ENCODE measurements around the gene TEX26. TPM values are rescaled to one million over a fixed set of nuclear protein-coding genes. Genes with fewer than 3 reads are reported as not detected.

TEX26 gene
- polyA plus RNA-seq, 1 of the 3 experiments (the other 2 are of a cell fraction) = not detected

DNA sequence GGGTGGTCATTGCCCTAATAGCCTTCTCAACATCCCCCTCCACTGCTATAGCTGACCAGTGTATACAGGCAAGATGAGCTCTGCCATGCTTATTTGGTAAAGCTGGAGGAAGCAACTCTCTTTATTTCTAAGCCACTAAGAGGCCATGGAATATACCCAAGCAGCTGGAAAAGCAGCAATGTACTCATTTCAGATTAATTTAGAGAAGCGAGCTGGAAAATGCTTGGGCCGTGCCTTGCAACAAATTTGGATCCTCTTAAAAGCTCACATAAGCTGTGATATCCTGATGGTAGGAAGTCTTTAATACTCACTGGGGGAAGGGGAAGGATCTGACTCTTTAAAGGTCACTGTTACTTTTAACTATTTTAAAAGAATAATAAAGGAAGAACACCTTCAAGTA is 77.8 kb downstream of the TEX26 start:
- Histone ChIP-seq H2AFZ (ENCODE audit: low read depth) (no peak overlapping the region), H3K9me2 (no peaks in the 10 kb centered on the region), H3K4me2 (no peak overlapping the region), H3K4me3 (ENCODE audit: low read depth in 2 of 2, low read length in 1 of 2) (no peak overlapping the region), H3K9ac (no peak overlapping the region), H3F3A (replicated peaks; ENCODE audit: insufficient read depth) (peaks cover 4% of the 10 kb centered on the region), H3K79me2 (ENCODE audit: insufficient read depth) (no peaks in the 10 kb centered on the region), H3K4me1 (ENCODE audit: control insufficient read depth in 1 of 2, insufficient read depth in 2 of 2, low read depth in 1 of 2, low read length in 1 of 2) (peaks cover 0 to 29% of the 10 kb centered on the region in 2 experiments; a peak in 2 of 4 replicates), H3K27me3 (ENCODE audit: insufficient read depth) (no peaks in the 10 kb centered on the region), H3K27ac (ENCODE audit: low read depth in 2 of 2, low read length in 1 of 2) (no peak overlapping the region), H4K20me1 (ENCODE audit: insufficient read depth) (no peaks in the 10 kb centered on the region), H3K9me3 (no peaks in the 10 kb centered on the region), H3K36me3 (replicated peaks in 1 of 2; ENCODE audit: control insufficient read depth in 1 of 2, insufficient read depth in 2 of 2, low read length in 1 of 2) (no peaks in the 10 kb centered on the region)
- DNase-seq = no peak
- ChIA-PET POLR2A (no interaction called here), CTCF (interaction anchor here (1.5 to 5.3 kb wide), 4 partner anchors 31 to 206 kb away, joined by 3 to 31 read pairs (median 12); no protein-coding TSS in a partner anchor)
- TF ChIP-seq RXRA (IDR thresholded peaks at IDR 0.05; ENCODE audit: borderline replicate concordance, low read depth) (no peak), EP300 (IDR thresholded peaks at IDR 0.05; ENCODE audit: borderline replicate concordance in 1 of 2, low read depth in 1 of 2, low read length in 1 of 2) (no peak), IRF3 (IDR thresholded peaks at IDR 0.05; ENCODE audit: low read depth, low read length) (no peak), YY1 (IDR thresholded peaks at IDR 0.05; ENCODE audit: low read depth) (no peak), RFX5 (IDR thresholded peaks at IDR 0.05; ENCODE audit: low read length) (no peak), CHD2 (IDR thresholded peaks at IDR 0.05; ENCODE audit: low read length, partially characterized antibody) (no peak), FOXJ3 (CRISPR knock-in tag; IDR thresholded peaks at IDR 0.05) (no peak), MAX (IDR thresholded peaks at IDR 0.05; ENCODE audit: low read depth) (no peak)
- TF ChIP-seq, protein P1, sequence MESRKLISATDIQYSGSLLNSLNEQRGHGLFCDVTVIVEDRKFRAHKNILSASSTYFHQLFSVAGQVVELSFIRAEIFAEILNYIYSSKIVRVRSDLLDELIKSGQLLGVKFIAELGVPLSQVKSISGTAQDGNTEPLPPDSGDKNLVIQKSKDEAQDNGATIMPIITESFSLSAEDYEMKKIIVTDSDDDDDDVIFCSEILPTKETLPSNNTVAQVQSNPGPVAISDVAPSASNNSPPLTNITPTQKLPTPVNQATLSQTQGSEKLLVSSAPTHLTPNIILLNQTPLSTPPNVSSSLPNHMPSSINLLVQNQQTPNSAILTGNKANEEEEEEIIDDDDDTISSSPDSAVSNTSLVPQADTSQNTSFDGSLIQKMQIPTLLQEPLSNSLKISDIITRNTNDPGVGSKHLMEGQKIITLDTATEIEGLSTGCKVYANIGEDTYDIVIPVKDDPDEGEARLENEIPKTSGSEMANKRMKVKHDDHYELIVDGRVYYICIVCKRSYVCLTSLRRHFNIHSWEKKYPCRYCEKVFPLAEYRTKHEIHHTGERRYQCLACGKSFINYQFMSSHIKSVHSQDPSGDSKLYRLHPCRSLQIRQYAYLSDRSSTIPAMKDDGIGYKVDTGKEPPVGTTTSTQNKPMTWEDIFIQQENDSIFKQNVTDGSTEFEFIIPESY (IDR thresholded peaks at IDR 0.05; ENCODE audit: borderline replicate concordance, low read depth) = no peak
- 100% methylated on average over 2 of the region's 2 CpGs for WGBS (ENCODE audit: low lambda C conversion rate)

DNA sequence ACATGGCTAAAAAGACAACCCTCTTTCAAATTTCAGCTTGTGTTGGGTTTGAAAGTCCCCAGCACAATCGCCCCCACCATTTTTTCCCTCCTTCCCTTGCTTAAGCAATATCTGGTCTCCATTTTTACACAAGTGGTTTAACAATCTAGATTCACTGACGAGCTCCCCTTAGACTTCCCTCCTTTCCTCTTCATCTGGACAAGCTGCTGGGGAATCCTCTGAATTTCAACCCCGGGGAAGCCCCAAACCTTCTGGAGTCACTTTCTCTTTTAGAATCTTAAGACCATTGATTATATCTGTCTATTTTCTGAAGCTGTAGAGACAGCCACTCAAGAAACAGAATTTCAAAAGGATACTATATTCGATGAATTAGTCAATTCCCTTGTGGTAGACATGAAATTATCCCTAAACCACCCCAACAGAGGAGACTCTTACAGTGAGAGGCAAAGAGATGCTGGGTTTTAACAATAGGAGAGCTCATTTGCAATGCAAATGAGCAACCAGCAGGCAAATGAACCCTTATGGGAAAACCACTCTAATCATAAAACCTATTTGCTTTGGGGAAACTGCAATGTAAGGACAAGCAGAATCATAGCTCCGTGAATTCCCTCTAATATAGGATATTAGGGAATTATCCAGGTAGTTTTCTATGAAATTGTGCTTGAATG is 78.9 kb downstream of the TEX26 start:
- H3K27ac ChIP-seq (ENCODE audit: low read depth in 2 of 2, low read length in 1 of 2) = no peak overlapping the region
- H3K79me2 ChIP-seq (ENCODE audit: insufficient read depth) = no peaks in the 10 kb centered on the region
- H3K4me2 ChIP-seq = no peak overlapping the region
- no peak overlapping the region for H3K9ac ChIP-seq
- POLR2A ChIA-PET = no interaction called here
- H3K9me3 ChIP-seq = no peaks in the 10 kb centered on the region
- no peaks in the 10 kb centered on the region for H4K20me1 ChIP-seq (ENCODE audit: insufficient read depth)
- no peaks in the 10 kb centered on the region for H3K9me2 ChIP-seq
- peaks cover 0 to 29% of the 10 kb centered on the region in 2 experiments; a peak in 2 of 4 replicates for H3K4me1 ChIP-seq (ENCODE audit: control insufficient read depth in 1 of 2, insufficient read depth in 2 of 2, low read depth in 1 of 2, low read length in 1 of 2)
- no peak for DNase-seq
- H3K27me3 ChIP-seq (ENCODE audit: insufficient read depth) = no peaks in the 10 kb centered on the region
- no peak overlapping the region for H2AFZ ChIP-seq (ENCODE audit: low read depth)
- 61% methylated on average over 5 of the region's 5 CpGs for WGBS (ENCODE audit: low lambda C conversion rate)
- CTCF ChIA-PET = interaction anchor here (0.8 to 5.3 kb wide), 20 partner anchors 9 to 878 kb away, joined by 3 to 31 read pairs (median 4); no protein-coding TSS in a partner anchor
- H3K4me3 ChIP-seq (ENCODE audit: low read depth in 2 of 2, low read length in 1 of 2) = no peak overlapping the region
- peaks cover 4% of the 10 kb centered on the region for H3F3A ChIP-seq (replicated peaks; ENCODE audit: insufficient read depth)
- no peaks in the 10 kb centered on the region for H3K36me3 ChIP-seq (replicated peaks in 1 of 2; ENCODE audit: control insufficient read depth in 1 of 2, insufficient read depth in 2 of 2, low read length in 1 of 2)
- no peak for TF ChIP-seq JUND (IDR thresholded peaks at IDR 0.05)
- no peak for TF ChIP-seq NRF1 (IDR thresholded peaks at IDR 0.05; ENCODE audit: low read depth, low read length)
- no peak for TF ChIP-seq FOXJ3 (CRISPR knock-in tag; IDR thresholded peaks at IDR 0.05)
- TF ChIP-seq TCF12 (IDR thresholded peaks at IDR 0.05) = no peak
- TF ChIP-seq EZH2phosphoT487 (IDR thresholded peaks at IDR 0.05; ENCODE audit: borderline replicate concordance, low read depth) = no peak
- no peak for TF ChIP-seq FOXM1 (IDR thresholded peaks at IDR 0.05; ENCODE audit: low read depth)
- TF ChIP-seq USF2 (IDR thresholded peaks at IDR 0.05; ENCODE audit: borderline replicate concordance, low read depth, low read length) = no peak
- TF ChIP-seq YY1 (IDR thresholded peaks at IDR 0.05; ENCODE audit: low read depth) = no peak
- TF ChIP-seq, protein P1 (IDR thresholded peaks at IDR 0.05; ENCODE audit: borderline replicate concordance, low read depth) = no peak
- no peak for TF ChIP-seq RXRA (IDR thresholded peaks at IDR 0.05; ENCODE audit: borderline replicate concordance, low read depth)
- no peak for TF ChIP-seq GATA2 (CRISPR knock-in tag; IDR thresholded peaks at IDR 0.05)
- TF ChIP-seq EP300 (IDR thresholded peaks at IDR 0.05; ENCODE audit: borderline replicate concordance in 1 of 2, low read depth in 1 of 2, low read length in 1 of 2) = no peak
- TF ChIP-seq NFIC (IDR thresholded peaks at IDR 0.05; ENCODE audit: borderline replicate concordance) = no peak
- no peak for TF ChIP-seq TAF1 (IDR thresholded peaks at IDR 0.05; ENCODE audit: borderline replicate concordance, low read depth, low read length)
- TF ChIP-seq, protein P2, sequence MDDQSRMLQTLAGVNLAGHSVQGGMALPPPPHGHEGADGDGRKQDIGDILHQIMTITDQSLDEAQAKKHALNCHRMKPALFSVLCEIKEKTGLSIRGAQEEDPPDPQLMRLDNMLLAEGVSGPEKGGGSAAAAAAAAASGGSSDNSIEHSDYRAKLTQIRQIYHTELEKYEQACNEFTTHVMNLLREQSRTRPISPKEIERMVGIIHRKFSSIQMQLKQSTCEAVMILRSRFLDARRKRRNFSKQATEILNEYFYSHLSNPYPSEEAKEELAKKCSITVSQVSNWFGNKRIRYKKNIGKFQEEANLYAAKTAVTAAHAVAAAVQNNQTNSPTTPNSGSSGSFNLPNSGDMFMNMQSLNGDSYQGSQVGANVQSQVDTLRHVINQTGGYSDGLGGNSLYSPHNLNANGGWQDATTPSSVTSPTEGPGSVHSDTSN (IDR thresholded peaks at IDR 0.05) = no peak

Measured in SK-N-SH (cell line).